NOMO-1 (cell line): ENCODE results near the gene DCP1A.

Source experiments
- DNase-seq, 2 experiments: peaks; one replicate each; lab custom pipeline; 2025; ENCODE audit not compliant: unreplicated experiment in 2 of 2; lab: John Stamatoyannopoulos, UW

DCP1A gene

GRCh38 chr3:53250881-53251605 lies 96.3 kb downstream of the DCP1A start:
- DNase-seq = no peak

- no peak for DNase-seq
Observed at GRCh38 chr3:53250453-53250852, 96.9 kb downstream of the DCP1A start.

- DNase-seq = no peak
Observed at GRCh38 chr3:53248161-53248560, 99.2 kb downstream of the DCP1A start.

GRCh38 chr3:53247619-53248018 lies 99.7 kb downstream of the DCP1A start:
- DNase-seq = no peak

- no peak for DNase-seq
Observed at GRCh38 chr3:53244271-53244670, 103.1 kb downstream of the DCP1A start.

DNA sequence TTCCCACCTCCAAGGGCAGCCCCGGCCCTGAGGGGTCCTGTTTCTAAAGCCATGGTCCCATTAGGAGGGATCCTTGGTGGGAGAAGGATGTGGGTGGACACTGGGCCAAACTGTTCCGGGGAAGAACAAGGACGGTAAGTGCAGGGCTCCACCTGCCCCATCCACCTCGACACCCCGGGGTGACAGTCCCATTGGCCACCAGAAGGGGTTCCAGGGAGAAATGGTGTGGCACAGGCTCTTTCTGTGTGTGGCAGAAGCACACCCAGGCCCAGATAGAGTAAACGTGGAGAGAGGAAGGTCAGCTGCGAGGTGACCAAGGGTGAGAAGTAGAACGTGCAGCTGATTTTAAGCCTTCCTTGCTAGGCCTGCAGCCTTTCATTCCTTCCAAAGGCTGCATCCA lies 103.6 kb downstream of the DCP1A start:
- no peak for DNase-seq

- no peak for DNase-seq
Observed at GRCh38 chr3:53243165-53243564, 104.2 kb downstream of the DCP1A start.

DNA sequence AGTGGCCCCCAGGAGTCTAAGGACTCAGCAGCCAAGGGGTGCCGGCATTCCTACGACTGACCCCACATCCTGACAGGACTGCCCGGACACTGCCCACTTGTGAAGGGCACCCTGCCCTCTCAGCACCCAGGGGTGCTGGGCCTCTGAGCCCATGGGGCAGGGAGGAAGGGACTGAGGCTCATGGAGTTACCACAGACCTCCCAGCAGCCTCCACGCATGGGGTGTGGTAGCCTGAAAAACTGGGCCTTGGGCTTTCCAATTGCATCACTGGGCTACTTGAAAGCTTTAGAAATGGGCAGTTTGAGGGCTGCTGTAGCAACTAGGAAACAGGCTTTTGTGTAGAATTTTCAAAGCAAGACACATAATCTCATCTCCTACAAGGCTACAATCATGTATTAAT lies 104.7 kb downstream of the DCP1A start:
- no peak for DNase-seq

- no peak for DNase-seq
Observed at GRCh38 chr3:53242155-53242554, 105.2 kb downstream of the DCP1A start.

DNA sequence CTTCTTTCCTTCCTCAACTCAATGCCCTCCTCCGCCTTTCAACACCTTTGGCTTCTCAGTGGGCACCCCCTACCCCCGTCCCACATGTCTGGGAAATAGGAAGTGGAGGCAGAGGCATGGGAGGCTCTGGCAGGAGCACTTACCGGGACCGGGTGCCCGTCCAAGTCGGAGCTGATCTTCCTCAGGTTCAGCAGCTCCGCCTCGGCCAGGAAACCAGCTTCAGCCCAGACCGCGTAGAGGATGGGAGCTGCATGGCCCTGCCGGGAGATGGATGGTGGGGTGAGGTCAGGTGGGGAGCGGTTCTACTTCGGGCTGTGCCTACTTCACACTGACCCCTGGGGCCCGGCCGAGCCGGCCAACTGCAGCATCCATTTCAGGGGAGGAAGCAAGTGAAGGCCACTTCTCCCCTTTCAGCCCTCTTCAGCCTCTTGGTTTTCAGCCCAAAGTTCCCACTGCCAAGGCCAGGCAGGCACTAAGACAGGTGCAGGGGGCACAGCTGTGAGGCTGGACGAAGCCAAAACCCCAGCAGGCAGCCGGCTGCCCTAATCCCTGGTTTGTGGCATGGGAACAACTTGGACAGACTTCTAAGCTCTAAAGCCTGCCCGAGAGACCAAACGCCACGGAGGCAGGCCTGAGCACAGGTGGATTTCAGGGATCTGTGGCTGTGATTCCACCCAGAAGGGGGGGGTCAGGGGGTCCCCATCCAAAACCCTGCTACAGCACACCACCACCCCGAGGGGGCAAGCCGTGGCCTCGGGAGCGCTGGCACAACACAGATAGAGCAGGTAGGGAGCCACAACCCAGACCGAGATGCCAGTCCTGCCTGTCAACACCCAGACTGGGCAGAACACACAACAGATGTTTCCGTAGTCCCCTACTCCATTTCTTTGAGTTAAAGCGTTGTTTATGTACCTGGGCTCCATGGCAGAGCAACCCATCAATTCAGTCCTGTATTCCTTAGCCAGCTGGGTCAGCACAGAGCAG lies 106.1 kb downstream of the DCP1A start:
- no peak for DNase-seq

- no peak for DNase-seq
Observed at GRCh38 chr3:53239800-53240199, 107.5 kb downstream of the DCP1A start.

DNA sequence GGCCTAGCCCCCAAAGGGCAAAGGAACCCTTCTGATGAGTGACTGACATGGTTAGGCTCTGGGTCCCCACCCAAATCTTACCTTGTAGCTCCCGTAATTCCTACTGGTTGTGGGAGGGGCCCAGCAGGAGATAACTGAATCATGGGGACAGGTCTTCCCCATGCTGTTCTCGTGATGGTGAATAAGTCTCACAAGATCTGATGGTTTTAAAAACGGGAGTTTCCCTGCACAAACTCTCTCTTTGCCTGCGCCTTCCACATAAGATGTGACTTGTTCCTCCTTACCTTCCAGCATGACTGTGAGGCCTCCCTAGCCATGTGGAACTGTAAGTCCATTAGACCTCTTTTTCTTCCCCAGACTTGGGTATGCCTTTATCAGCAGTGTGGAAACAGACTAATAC lies 108.5 kb downstream of the DCP1A start:
- no peak for DNase-seq

DNA sequence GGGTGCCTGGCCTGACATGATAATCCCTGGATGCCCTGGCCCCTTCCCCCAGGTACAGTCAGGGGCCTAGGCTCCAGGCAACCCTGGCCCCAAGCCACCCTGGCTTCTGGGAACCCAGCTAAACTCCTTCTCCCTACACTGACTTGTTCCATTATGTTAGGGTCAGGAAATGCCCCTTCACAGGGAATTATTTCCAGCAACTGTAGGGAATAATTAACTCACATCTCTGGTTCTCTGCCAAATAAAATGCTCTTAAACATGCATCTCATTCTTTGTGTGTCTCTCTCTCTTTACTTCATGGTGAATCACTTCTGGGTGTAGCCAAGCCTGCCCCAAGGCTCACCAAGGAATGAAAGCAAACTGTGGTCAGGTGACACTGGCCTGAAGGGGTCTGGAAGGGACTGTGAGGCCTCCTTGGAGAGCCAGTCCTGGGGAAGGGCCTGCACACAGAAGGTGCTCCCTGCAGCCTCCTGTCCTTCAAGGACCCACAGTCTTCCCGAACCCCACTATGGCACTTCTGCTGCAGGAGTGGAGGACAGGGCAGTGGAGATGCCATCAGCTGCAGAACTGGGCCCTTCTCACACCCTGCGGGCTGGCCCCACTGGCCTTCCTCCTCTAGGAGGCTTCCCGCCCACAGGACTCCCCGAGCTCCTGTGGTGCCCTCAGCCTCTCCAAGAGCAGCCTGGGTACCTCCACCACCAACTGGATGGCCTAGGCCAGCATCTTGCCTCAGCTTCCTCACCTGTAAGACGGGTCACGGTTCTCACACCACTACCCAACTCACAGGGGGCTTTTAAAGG lies 109.1 kb downstream of the DCP1A start:
- DNase-seq = no peak

- DNase-seq = peak in 1 of 2 experiments; percentile 30
Observed at GRCh38 chr3:53236112-53236841, 111.1 kb downstream of the DCP1A start.

DNA sequence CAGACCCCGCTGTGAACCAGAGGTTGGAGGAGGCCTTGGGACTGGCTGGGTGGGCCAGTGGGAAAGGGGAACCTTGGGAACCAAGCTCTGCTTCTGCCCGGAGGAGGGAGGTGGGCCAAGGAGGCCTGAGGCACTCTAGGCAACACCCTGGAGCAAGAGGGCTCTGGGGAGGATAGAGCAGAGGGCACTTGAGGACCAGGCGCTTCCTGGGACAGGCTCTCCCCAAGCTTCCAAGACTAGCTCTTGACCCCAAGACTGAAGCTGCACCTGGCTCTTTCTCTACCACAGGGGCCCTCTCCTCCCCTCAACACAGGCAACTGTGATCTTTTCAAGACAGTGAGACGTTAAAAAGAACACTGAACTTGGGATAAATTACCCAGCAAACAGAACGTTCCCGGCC lies 111.8 kb downstream of the DCP1A start:
- no peak for DNase-seq

DNA sequence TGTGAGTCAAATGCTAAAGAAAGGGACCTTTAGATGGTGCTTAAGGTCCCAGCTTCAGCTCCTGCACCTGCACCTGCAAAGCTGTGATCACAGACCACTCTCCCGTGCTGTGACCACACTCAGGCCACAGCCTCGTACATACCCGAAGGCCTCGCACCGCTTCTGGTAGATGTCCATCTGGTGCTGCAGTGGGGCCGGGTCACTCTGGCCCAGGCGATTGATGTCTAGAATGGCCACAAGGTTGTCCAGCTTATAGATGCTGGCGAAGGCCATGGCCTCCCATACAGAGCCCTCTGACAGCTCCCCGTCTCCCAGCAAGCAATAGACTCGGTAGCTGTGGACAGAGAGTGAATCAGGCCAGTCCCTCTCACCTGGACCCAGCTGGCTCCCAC lies 112.5 kb downstream of the DCP1A start:
- no peak for DNase-seq

DNA sequence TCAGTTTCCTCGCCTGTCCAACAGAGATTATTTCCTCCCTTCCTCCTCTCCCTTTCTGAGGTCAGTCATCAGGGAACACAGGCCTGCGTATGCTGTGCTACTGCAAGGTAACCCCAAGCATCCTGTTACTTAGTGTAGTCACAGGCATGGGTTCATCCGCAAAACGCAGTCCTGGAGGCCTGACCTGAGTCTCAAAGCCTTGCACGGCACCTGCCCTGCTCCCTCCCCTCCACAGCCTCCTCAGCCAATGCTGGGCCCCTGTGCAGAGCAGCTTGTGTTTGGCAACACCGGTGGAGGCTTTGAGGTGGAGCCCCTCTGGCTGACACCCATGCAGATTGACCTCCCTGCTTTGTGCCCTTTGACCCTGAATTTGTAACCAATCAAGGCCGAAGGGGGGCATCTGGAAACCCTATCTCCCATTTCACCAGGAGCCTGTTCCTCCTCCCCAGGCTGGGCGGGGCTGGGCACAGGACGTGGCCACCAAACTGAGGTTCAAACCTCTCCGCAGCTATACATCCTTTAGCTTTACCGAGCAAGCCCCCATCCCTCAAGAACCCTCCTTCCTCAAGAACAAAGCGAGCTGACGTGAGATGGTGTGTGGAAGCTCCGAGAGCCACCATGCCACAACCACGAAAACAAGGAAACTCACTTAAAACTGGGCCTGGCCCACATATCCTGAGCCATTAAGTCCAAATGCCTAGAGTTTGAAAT lies 113.1 kb downstream of the DCP1A start:
- no peak for DNase-seq
